ENCODE data around the gene SYNPR. TPM values are rescaled to one million over a fixed set of nuclear protein-coding genes. Genes with fewer than 3 reads are reported as not detected.

The SYNPR gene
- total RNA-seq, 4 donors from 2014 or later: 0.11 to 0.63 (median 0.13) TPM; not detected in 1

DNA sequence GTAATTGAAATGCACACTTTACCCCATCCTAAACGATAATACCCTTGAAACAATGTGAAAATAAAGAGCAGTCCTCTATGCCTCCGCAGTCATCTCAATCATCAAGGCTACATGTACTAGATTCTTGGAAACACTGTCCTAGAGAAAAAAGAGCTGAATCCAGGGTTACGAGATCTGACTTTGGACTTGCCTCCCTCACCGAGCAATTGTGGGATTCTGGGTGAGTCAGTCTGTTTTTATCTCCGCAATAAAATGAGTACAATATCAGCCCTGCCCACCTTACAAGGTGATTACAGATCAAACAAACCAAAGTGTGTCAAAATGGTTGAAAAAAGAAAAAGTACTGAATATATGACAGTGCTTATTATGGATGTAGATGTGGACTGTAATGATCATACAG, 222.1 kb downstream of the SYNPR start:
- Histone ChIP-seq H3K36me3 (no peaks in the 10 kb centered on the region), H3K9me3 (no peaks in the 10 kb centered on the region), H3K4me3 (replicated peaks in 1 of 3) (no peak overlapping the region), H3K27ac (no peak overlapping the region), H3K27me3 (no peaks in the 10 kb centered on the region), H3K4me1 (no peaks in the 10 kb centered on the region)
- no peak for TF ChIP-seq POLR2A (IDR thresholded peaks at IDR 0.05)
- TF ChIP-seq, protein P1, sequence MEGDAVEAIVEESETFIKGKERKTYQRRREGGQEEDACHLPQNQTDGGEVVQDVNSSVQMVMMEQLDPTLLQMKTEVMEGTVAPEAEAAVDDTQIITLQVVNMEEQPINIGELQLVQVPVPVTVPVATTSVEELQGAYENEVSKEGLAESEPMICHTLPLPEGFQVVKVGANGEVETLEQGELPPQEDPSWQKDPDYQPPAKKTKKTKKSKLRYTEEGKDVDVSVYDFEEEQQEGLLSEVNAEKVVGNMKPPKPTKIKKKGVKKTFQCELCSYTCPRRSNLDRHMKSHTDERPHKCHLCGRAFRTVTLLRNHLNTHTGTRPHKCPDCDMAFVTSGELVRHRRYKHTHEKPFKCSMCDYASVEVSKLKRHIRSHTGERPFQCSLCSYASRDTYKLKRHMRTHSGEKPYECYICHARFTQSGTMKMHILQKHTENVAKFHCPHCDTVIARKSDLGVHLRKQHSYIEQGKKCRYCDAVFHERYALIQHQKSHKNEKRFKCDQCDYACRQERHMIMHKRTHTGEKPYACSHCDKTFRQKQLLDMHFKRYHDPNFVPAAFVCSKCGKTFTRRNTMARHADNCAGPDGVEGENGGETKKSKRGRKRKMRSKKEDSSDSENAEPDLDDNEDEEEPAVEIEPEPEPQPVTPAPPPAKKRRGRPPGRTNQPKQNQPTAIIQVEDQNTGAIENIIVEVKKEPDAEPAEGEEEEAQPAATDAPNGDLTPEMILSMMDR (IDR thresholded peaks at IDR 0.05): no peak
- 91% methylated on average over 5 of the region's 5 CpGs for WGBS, 2 donors
- intact Hi-C loops (cut with DNase I): no loop called here
- DNase-seq: no peak

DNA sequence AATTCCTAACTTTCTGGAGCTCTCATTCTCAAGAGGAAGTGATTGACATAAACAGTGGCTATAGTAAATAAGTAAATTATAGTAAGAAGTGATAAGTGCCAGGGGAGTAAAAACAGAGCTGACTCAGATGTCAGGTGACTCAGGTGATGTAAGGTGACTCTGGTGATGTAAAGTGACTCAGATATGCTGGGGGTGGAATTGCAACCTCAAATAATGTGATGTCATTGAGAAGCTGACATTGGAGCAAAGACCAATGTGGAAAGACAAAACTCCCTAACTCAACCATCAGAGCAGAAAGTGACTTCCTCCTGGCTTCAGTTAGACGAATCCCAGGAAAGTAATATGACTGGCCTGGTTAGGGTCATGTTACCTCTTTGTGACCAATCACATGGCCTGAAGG, 230.2 kb downstream of the SYNPR start:
- Histone ChIP-seq H3K36me3 (no peaks in the 10 kb centered on the region), H3K27me3 (no peaks in the 10 kb centered on the region), H3K4me3 (replicated peaks in 1 of 3) (no peak overlapping the region), H3K9me3 (no peaks in the 10 kb centered on the region), H3K4me1 (no peaks in the 10 kb centered on the region), H3K27ac (no peak overlapping the region)
- TF ChIP-seq, protein P1 (IDR thresholded peaks at IDR 0.05): no peak
- no peak for TF ChIP-seq POLR2A (IDR thresholded peaks at IDR 0.05)
- WGBS, 2 donors: 71 to 74% methylated on average over 1 of the region's 1 CpG
- DNase-seq: no peak
- intact Hi-C loops (cut with DNase I): no loop called here

DNA sequence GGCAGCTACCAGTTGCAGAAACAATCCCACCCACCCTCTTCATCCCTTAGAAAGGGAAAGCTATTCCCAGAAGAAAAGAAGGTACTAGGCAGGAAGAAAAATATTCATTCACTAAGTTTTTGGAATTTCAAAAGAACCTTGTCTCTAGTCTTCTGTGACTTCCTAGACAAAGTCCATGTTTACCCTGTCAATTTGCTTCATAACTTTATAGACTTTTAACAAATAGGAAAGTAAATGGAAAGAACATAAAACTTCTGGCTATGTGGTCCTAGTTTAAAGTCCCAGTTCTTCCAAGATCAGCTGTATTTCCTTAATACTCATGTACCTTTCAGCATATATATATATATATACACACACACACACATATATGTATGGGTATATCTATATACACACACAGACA, 230.7 kb downstream of the SYNPR start:
- Histone ChIP-seq H3K27ac (no peak overlapping the region), H3K9me3 (no peaks in the 10 kb centered on the region), H3K4me1 (no peaks in the 10 kb centered on the region), H3K4me3 (replicated peaks in 1 of 3) (no peak overlapping the region), H3K27me3 (no peaks in the 10 kb centered on the region), H3K36me3 (no peaks in the 10 kb centered on the region)
- no peak for TF ChIP-seq POLR2A (IDR thresholded peaks at IDR 0.05)
- TF ChIP-seq, protein P1 (IDR thresholded peaks at IDR 0.05): no peak
- intact Hi-C loops (cut with DNase I): no loop called here
- DNase-seq: no peak

DNA sequence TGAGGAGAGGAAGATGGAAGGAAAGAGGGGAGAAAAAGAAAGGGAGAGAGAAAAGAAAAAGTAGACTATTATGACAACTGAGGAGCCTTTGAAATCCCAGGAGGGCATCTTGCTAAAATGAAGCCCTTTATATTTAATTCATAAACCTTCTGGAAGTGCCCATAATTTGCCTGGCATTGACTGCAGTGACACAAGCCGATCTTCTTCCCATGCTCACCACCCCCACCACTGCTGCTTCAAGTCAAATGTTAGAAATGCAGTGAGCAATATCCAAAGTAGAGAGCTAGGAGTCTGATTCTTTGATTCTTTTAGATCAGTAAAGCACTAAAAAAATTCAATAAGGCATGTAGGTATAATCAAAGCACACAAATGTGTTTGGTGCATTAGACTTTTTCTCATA, 235.7 kb downstream of the SYNPR start:
- no peaks in the 10 kb centered on the region for H3K36me3 ChIP-seq
- no peak for TF ChIP-seq POLR2A (IDR thresholded peaks at IDR 0.05)
- TF ChIP-seq, protein P1 (IDR thresholded peaks at IDR 0.05): no peak
- 89% methylated on average over 1 of the region's 1 CpG for WGBS, 2 donors
- H3K27me3 ChIP-seq: no peaks in the 10 kb centered on the region
- no peaks in the 10 kb centered on the region for H3K9me3 ChIP-seq
- no peak for DNase-seq
- intact Hi-C loops (cut with DNase I): no loop called here
- H3K27ac ChIP-seq: no peak overlapping the region
- H3K4me1 ChIP-seq: no peaks in the 10 kb centered on the region
- H3K4me3 ChIP-seq (replicated peaks in 1 of 3): no peak overlapping the region

DNA sequence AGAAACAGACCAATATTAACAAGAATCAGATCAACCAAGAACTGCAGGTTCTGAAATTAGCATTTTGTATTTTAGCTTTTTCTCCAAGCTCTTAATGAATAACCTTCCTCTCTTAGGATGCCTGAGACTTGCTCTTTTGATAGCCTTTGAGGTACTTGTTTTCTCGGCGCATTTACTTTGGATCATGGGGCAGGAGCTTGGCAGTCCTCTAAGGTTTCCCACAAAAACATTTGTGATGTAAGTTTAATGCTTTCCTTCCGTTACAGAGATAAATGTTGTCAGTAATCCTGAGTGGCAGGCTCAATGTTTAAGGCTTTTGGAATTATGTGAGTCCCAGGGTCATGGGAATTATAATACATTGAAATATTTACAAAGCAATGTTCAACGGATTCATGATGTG, 236.6 kb downstream of the SYNPR start:
- Histone ChIP-seq H3K4me3 (replicated peaks in 1 of 3) (no peak overlapping the region), H3K36me3 (no peaks in the 10 kb centered on the region), H3K9me3 (no peaks in the 10 kb centered on the region), H3K4me1 (no peaks in the 10 kb centered on the region), H3K27me3 (no peaks in the 10 kb centered on the region), H3K27ac (no peak overlapping the region)
- TF ChIP-seq POLR2A (IDR thresholded peaks at IDR 0.05): no peak
- TF ChIP-seq, protein P1 (IDR thresholded peaks at IDR 0.05): no peak
- intact Hi-C loops (cut with DNase I): no loop called here
- no peak for DNase-seq
- 71 to 75% methylated on average over 4 of the region's 4 CpGs for WGBS, 2 donors
